Measurements from ENCODE around the gene MTHFSD. TPM values are rescaled to one million over a fixed set of nuclear protein-coding genes. Genes with fewer than 3 reads are reported as not detected.

MTHFSD gene
- total RNA-seq, 1 experiment from 2014 or later: 18.8 TPM

GRCh38 chr16:86528061-86528929, 26.7 kb downstream of the MTHFSD start:
- H4K20me1 ChIP-seq (ENCODE audit: insufficient read depth, low read depth, low read length): no peaks in the 10 kb centered on the region; the same call in 1 of the 2 replicates
- H3K9ac ChIP-seq (ENCODE audit: low read length): no peak overlapping the region
- no peaks in the 10 kb centered on the region for H3K27me3 ChIP-seq (ENCODE audit: low read length)
- H3K9me2 ChIP-seq (replicated peaks; ENCODE audit: insufficient read depth, low read length): no peaks in the 10 kb centered on the region
- H3K27ac ChIP-seq (ENCODE audit: low read length): no peak overlapping the region
- no peaks in the 10 kb centered on the region for H3K9me3 ChIP-seq (ENCODE audit: low read length)
- no peak for DNase-seq
- no peak overlapping the region for H2AFZ ChIP-seq (ENCODE audit: low read length)
- H3K4me1 ChIP-seq (ENCODE audit: low read length): no peaks in the 10 kb centered on the region
- no peaks in the 10 kb centered on the region for H3K36me3 ChIP-seq (ENCODE audit: insufficient read depth, low read length)
- H3K4me2 ChIP-seq (ENCODE audit: low read depth, low read length, poor library complexity, severe bottlenecking): no peak overlapping the region
- H3K4me3 ChIP-seq (ENCODE audit: low read length): no peak overlapping the region
- no peaks in the 10 kb centered on the region for H3K79me2 ChIP-seq (ENCODE audit: low read length)

- H3K9me2 ChIP-seq (replicated peaks; ENCODE audit: insufficient read depth, low read length): no peaks in the 10 kb centered on the region
- no peak overlapping the region for H3K27ac ChIP-seq (ENCODE audit: low read length)
- H3K36me3 ChIP-seq (ENCODE audit: insufficient read depth, low read length): no peaks in the 10 kb centered on the region
- H4K20me1 ChIP-seq (ENCODE audit: insufficient read depth, low read depth, low read length): no peaks in the 10 kb centered on the region; the same call in 1 of the 2 replicates
- H3K4me2 ChIP-seq (ENCODE audit: low read depth, low read length, poor library complexity, severe bottlenecking): no peak overlapping the region
- no peak overlapping the region for H2AFZ ChIP-seq (ENCODE audit: low read length)
- no peak overlapping the region for H3K4me3 ChIP-seq (ENCODE audit: low read length)
- H3K79me2 ChIP-seq (ENCODE audit: low read length): no peaks in the 10 kb centered on the region
- H3K4me1 ChIP-seq (ENCODE audit: low read length): no peaks in the 10 kb centered on the region
- H3K27me3 ChIP-seq (ENCODE audit: low read length): no peaks in the 10 kb centered on the region
- DNase-seq: no peak
- H3K9ac ChIP-seq (ENCODE audit: low read length): no peak overlapping the region
- no peaks in the 10 kb centered on the region for H3K9me3 ChIP-seq (ENCODE audit: low read length)
Observed at GRCh38 chr16:86527366-86527765, 27.7 kb downstream of the MTHFSD start.

- H3K27me3 ChIP-seq (ENCODE audit: low read length): no peaks in the 10 kb centered on the region
- no peaks in the 10 kb centered on the region for H3K4me1 ChIP-seq (ENCODE audit: low read length)
- H3K79me2 ChIP-seq (ENCODE audit: low read length): no peaks in the 10 kb centered on the region
Observed at GRCh38 chr16:86525696-86526095, 29.3 kb downstream of the MTHFSD start.

GRCh38 chr16:86524029-86524428, 31.0 kb downstream of the MTHFSD start:
- DNase-seq: no peak
- no peaks in the 10 kb centered on the region for H3K27me3 ChIP-seq (ENCODE audit: low read length)
- H3K36me3 ChIP-seq (ENCODE audit: insufficient read depth, low read length): no peaks in the 10 kb centered on the region
- no peaks in the 10 kb centered on the region for H3K4me1 ChIP-seq (ENCODE audit: low read length)
- no peak overlapping the region for H3K9ac ChIP-seq (ENCODE audit: low read length)
- no peaks in the 10 kb centered on the region for H3K9me3 ChIP-seq (ENCODE audit: low read length)
- no peak overlapping the region for H3K27ac ChIP-seq (ENCODE audit: low read length)
- H3K9me2 ChIP-seq (replicated peaks; ENCODE audit: insufficient read depth, low read length): no peaks in the 10 kb centered on the region
- H2AFZ ChIP-seq (ENCODE audit: low read length): no peak overlapping the region
- no peaks in the 10 kb centered on the region; the same call in 1 of the 2 replicates for H4K20me1 ChIP-seq (ENCODE audit: insufficient read depth, low read depth, low read length)
- no peak overlapping the region for H3K4me2 ChIP-seq (ENCODE audit: low read depth, low read length, poor library complexity, severe bottlenecking)
- no peak overlapping the region for H3K4me3 ChIP-seq (ENCODE audit: low read length)
- H3K79me2 ChIP-seq (ENCODE audit: low read length): no peaks in the 10 kb centered on the region

More at GRCh38 chr16:86525696-86526095, 29.3 kb downstream of the MTHFSD start:
- no peaks in the 10 kb centered on the region; the same call in 1 of the 2 replicates for H4K20me1 ChIP-seq (ENCODE audit: insufficient read depth, low read depth, low read length)
- no peak for DNase-seq
- H3K4me2 ChIP-seq (ENCODE audit: low read depth, low read length, poor library complexity, severe bottlenecking): no peak overlapping the region
- H3K4me3 ChIP-seq (ENCODE audit: low read length): no peak overlapping the region
- H3K9me3 ChIP-seq (ENCODE audit: low read length): no peaks in the 10 kb centered on the region
- no peak overlapping the region for H3K27ac ChIP-seq (ENCODE audit: low read length)
- H3K36me3 ChIP-seq (ENCODE audit: insufficient read depth, low read length): no peaks in the 10 kb centered on the region
- H2AFZ ChIP-seq (ENCODE audit: low read length): no peak overlapping the region
- no peak overlapping the region for H3K9ac ChIP-seq (ENCODE audit: low read length)
- H3K9me2 ChIP-seq (replicated peaks; ENCODE audit: insufficient read depth, low read length): no peaks in the 10 kb centered on the region

GRCh38 chr16:86523166-86523740, 31.8 kb downstream of the MTHFSD start:
- Histone ChIP-seq H2AFZ (ENCODE audit: low read length) (no peak overlapping the region), H3K27me3 (ENCODE audit: low read length) (no peaks in the 10 kb centered on the region)

GRCh38 chr16:86522634-86523033, 32.4 kb downstream of the MTHFSD start:
- DNase-seq: no peak
- no peak overlapping the region for H3K9ac ChIP-seq (ENCODE audit: low read length)
- H3K4me3 ChIP-seq (ENCODE audit: low read length): no peak overlapping the region
- no peak overlapping the region for H3K4me2 ChIP-seq (ENCODE audit: low read depth, low read length, poor library complexity, severe bottlenecking)
- H3K9me3 ChIP-seq (ENCODE audit: low read length): no peaks in the 10 kb centered on the region
- H3K27ac ChIP-seq (ENCODE audit: low read length): no peak overlapping the region
- no peaks in the 10 kb centered on the region for H3K27me3 ChIP-seq (ENCODE audit: low read length)
- H4K20me1 ChIP-seq (ENCODE audit: insufficient read depth, low read depth, low read length): no peaks in the 10 kb centered on the region; the same call in 1 of the 2 replicates
- H3K9me2 ChIP-seq (replicated peaks; ENCODE audit: insufficient read depth, low read length): no peaks in the 10 kb centered on the region
- no peaks in the 10 kb centered on the region for H3K4me1 ChIP-seq (ENCODE audit: low read length)
- no peaks in the 10 kb centered on the region for H3K79me2 ChIP-seq (ENCODE audit: low read length)
- H2AFZ ChIP-seq (ENCODE audit: low read length): no peak overlapping the region
- no peaks in the 10 kb centered on the region for H3K36me3 ChIP-seq (ENCODE audit: insufficient read depth, low read length)

More at GRCh38 chr16:86523166-86523740, 31.8 kb downstream of the MTHFSD start:
- H3K4me2 ChIP-seq (ENCODE audit: low read depth, low read length, poor library complexity, severe bottlenecking): no peak overlapping the region
- H3K9me3 ChIP-seq (ENCODE audit: low read length): no peaks in the 10 kb centered on the region
- no peak overlapping the region for H3K4me3 ChIP-seq (ENCODE audit: low read length)
- no peak overlapping the region for H3K27ac ChIP-seq (ENCODE audit: low read length)
- H3K36me3 ChIP-seq (ENCODE audit: insufficient read depth, low read length): no peaks in the 10 kb centered on the region
- no peak overlapping the region for H3K9ac ChIP-seq (ENCODE audit: low read length)
- no peak for DNase-seq
- no peaks in the 10 kb centered on the region for H3K9me2 ChIP-seq (replicated peaks; ENCODE audit: insufficient read depth, low read length)
- H4K20me1 ChIP-seq (ENCODE audit: insufficient read depth, low read depth, low read length): no peaks in the 10 kb centered on the region; the same call in 1 of the 2 replicates
- no peaks in the 10 kb centered on the region for H3K79me2 ChIP-seq (ENCODE audit: low read length)
- no peaks in the 10 kb centered on the region for H3K4me1 ChIP-seq (ENCODE audit: low read length)

- Histone ChIP-seq H3K4me1 (ENCODE audit: low read length) (no peaks in the 10 kb centered on the region), H3K4me3 (ENCODE audit: low read length) (no peak overlapping the region), H3K27me3 (ENCODE audit: low read length) (no peaks in the 10 kb centered on the region), H3K9me2 (replicated peaks; ENCODE audit: insufficient read depth, low read length) (no peaks in the 10 kb centered on the region), H2AFZ (ENCODE audit: low read length) (no peak overlapping the region), H3K79me2 (ENCODE audit: low read length) (no peaks in the 10 kb centered on the region), H3K27ac (ENCODE audit: low read length) (no peak overlapping the region), H3K36me3 (ENCODE audit: insufficient read depth, low read length) (no peaks in the 10 kb centered on the region), H4K20me1 (ENCODE audit: insufficient read depth, low read depth, low read length) (no peaks in the 10 kb centered on the region), H3K9me3 (ENCODE audit: low read length) (no peaks in the 10 kb centered on the region), H3K9ac (ENCODE audit: low read length) (no peak overlapping the region), H3K4me2 (ENCODE audit: low read depth, low read length, poor library complexity, severe bottlenecking) (no peak overlapping the region)
- DNase-seq: no peak
Observed at GRCh38 chr16:86521236-86522197, 33.5 kb downstream of the MTHFSD start.

All from Karpas-422 (cell line).